Thymus (tissue), 11 donors: Measurements from ENCODE around the gene NTSR2. TPM values are rescaled to one million over a fixed set of nuclear protein-coding genes. Genes with fewer than 3 reads are reported as not detected.

Source experiments
- DNase-seq, 9 donors: peaks; one replicate each; pipeline ENCODE4 v3.0.0-alpha.2; 2013; ENCODE audit warnings: low spot score in 9 of 9, low read depth in 6 of 9, missing footprints in 1 of 9
- H3K27ac ChIP-seq, 2 donors: one replicate each; pipeline ENCODE4 v1.5.1; 2013; ENCODE audit warnings: control low read depth in 1 of 2, low read depth in 1 of 2, low read length in 1 of 2, mild to moderate bottlenecking in 1 of 2, moderate library complexity in 1 of 2
- H3K27me3 ChIP-seq, 2 donors: one replicate each; pipeline ENCODE4 v1.5.1; 2013; ENCODE audit warnings: low read length in 1 of 2; ENCODE audit not compliant: control insufficient read depth in 2 of 2, insufficient read depth in 1 of 2
- H3K36me3 ChIP-seq, 2 donors: one replicate each; pipeline ENCODE4 v1.5.1; 2013; ENCODE audit warnings: low read length in 1 of 2, mild to moderate bottlenecking in 1 of 2, moderate library complexity in 1 of 2; ENCODE audit not compliant: control insufficient read depth in 2 of 2, insufficient read depth in 2 of 2
- H3K4me1 ChIP-seq, 2 donors: one replicate each; pipeline ENCODE4 v1.5.1; 2013; ENCODE audit warnings: low read length in 2 of 2; ENCODE audit not compliant: control insufficient read depth in 2 of 2, insufficient read depth in 2 of 2
- H3K4me3 ChIP-seq, 2 donors: one replicate each; pipeline ENCODE4 v1.5.1; 2013; ENCODE audit warnings: low read length in 2 of 2, control low read depth in 1 of 2, mild to moderate bottlenecking in 1 of 2
- H3K9me3 ChIP-seq, 2 donors: one replicate each; pipeline ENCODE4 v1.5.1; 2013; ENCODE audit warnings: low read length in 1 of 2, mild to moderate bottlenecking in 1 of 2; ENCODE audit not compliant: control insufficient read depth in 2 of 2, insufficient read depth in 1 of 2
- WGBS: extraction: QIAGEN DNeasy Blood & Tissue Kit; methylation state at CpG from one replicate; pipeline ENCODE4 v1.1.7; 2013; 5-methylcytosine and 5-hydroxymethylcytosine counted together
- polyA plus RNA-seq: library from polyadenylated mRNA; stranded (reverse); fragments of 200-250 nt; gene quantifications from one replicate; pipeline ENCODE4 v1.2.3, GENCODE V29; 2013
- total RNA-seq: library from RNA; stranded (reverse); fragments of 120-200 nt; gene quantifications from one replicate; pipeline ENCODE4 v1.2.4, GENCODE V29; 2013
- donor health status: healthy.

The NTSR2 gene
- total and polyA plus RNA-seq, 2 donors: 0.07 TPM; not detected in 1

DNA sequence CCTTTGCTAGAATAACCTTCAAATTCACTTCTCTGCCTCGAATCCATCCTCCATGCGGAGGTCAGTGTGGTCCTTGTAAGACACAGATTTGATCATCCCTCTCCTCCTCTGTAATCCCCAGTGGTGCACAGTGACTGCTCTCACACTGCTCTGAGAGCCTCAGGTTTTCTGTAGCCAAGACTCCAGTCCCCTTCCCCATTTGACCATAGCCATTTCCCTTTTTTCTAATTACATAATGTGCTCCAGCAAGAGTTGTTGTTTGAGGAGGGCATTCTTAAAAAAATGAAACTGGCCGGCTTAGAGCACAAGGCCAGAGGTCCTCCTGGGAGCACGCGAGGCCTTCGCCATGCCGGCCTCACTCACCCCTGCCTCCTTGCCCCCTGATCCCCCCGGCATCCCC is 41.8 kb upstream of the NTSR2 start:
- Histone ChIP-seq H3K4me1 (no peaks in the 10 kb centered on the region), H3K36me3 (no peaks in the 10 kb centered on the region), H3K27me3 (no peaks in the 10 kb centered on the region), H3K9me3 (peaks cover 0 to 5% of the 10 kb centered on the region in 2 donors), H3K27ac (no peak overlapping the region), H3K4me3 (no peak overlapping the region)
- DNase-seq: no peak
- 85% methylated on average over 8 of the region's 8 CpGs for WGBS

- H3K4me3 ChIP-seq: no peak overlapping the region
- H3K27me3 ChIP-seq: no peaks in the 10 kb centered on the region
- H3K27ac ChIP-seq: no peak overlapping the region
- peaks cover 0 to 5% of the 10 kb centered on the region in 2 donors for H3K9me3 ChIP-seq
- H3K4me1 ChIP-seq: no peaks in the 10 kb centered on the region
- no peaks in the 10 kb centered on the region for H3K36me3 ChIP-seq
- WGBS: 98% methylated on average over 1 of the region's 1 CpG
- DNase-seq: no peak
These were observed 41.3 kb upstream of the NTSR2 start for GRCh38 chr2:11711354-11711716.

DNA sequence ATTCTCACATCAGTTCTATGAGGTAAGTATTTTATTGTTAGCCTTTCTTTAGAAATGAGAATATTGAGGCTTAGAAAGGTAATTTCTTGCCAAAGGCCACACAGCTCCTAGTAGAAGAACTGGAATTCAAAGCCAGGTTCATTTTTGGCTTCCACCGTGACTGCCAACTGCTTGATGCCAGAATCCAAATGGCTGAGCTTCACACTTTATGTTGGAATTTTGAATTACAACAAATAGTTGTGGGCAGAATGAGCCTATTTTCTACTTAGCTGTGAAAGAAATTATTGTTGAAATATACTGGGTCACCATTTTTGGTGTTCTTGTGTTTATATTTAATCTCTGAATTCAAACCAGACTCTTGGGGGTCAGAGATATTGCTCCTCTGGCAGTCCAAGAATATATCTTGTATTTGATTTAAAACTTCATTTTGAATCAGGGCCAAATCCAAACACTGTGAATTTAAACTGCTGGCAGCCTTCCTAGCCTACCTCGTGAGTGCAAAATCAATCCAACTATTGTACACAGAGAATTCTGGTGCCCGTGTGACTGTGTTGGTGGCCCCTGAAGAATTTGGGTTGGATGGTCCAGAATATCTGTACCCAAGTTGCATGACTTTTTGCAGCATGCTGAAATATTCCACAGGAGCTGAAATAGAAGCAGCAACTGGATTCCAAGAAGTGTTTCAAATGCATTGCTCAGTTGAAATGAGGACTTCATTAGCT is 40.8 kb upstream of the NTSR2 start:
- no peak overlapping the region for H3K27ac ChIP-seq
- WGBS: 92% methylated on average over 3 of the region's 3 CpGs

DNA sequence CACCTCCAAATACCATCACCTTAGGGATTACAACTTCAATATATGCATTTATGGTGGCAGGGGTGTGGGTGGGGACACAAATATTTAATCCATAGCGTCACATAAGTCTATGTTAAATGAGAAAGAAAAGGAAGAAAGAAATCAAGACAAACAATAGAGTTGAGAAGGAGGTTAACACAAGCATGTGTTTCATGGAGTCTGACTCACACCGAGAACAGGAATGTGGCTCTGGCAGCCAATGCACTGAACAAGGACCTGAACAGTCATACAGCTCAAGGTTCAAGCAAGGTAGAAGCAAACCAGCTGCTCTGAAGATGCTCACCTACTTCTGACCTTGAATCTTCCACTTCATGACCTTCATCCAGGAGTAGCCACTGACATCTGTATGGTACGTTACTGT is 40.2 kb upstream of the NTSR2 start:
- Histone ChIP-seq H3K36me3 (no peaks in the 10 kb centered on the region), H3K4me1 (no peaks in the 10 kb centered on the region), H3K4me3 (no peak overlapping the region), H3K9me3 (peaks cover 0 to 11% of the 10 kb centered on the region in 2 donors), H3K27ac (no peak overlapping the region), H3K27me3 (no peaks in the 10 kb centered on the region)
- DNase-seq: no peak
- 92% methylated on average over 3 of the region's 3 CpGs for whole genome bisulfite sequencing

More for the DNA sequence above, 40.8 kb upstream of the NTSR2 start:
- H3K36me3 ChIP-seq: no peaks in the 10 kb centered on the region
- no peaks in the 10 kb centered on the region for H3K27me3 ChIP-seq
- peaks cover 0 to 8% of the 10 kb centered on the region in 2 donors for H3K9me3 ChIP-seq
- H3K4me3 ChIP-seq: no peak overlapping the region
- no peak for DNase-seq
- H3K4me1 ChIP-seq: no peaks in the 10 kb centered on the region

DNA sequence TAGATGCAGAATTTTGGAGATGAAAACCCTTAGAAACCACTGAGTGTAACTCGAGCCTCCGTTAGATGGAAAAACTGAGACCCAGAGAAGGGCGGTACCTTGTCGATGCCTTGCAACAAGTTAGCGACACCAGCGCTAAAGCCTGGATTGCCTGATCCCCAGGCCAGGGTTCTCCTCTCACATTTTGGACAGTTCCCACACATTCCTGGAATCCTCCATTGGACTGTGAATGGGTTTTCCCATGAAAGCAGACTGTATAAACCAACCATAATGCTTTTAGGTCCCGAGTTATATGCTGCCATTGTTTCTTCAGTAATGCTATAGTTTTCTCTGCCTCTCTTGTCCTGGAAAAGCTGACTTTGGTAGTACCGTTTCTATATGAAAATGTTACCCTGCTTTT is 39.3 kb upstream of the NTSR2 start:
- WGBS: 98% methylated on average over 8 of the region's 8 CpGs
- H3K36me3 ChIP-seq: no peaks in the 10 kb centered on the region
- no peak overlapping the region for H3K4me3 ChIP-seq
- H3K9me3 ChIP-seq: peaks cover 0 to 12% of the 10 kb centered on the region in 2 donors
- no peak for DNase-seq
- no peak overlapping the region for H3K27ac ChIP-seq
- no peaks in the 10 kb centered on the region for H3K4me1 ChIP-seq
- H3K27me3 ChIP-seq: no peaks in the 10 kb centered on the region

DNA sequence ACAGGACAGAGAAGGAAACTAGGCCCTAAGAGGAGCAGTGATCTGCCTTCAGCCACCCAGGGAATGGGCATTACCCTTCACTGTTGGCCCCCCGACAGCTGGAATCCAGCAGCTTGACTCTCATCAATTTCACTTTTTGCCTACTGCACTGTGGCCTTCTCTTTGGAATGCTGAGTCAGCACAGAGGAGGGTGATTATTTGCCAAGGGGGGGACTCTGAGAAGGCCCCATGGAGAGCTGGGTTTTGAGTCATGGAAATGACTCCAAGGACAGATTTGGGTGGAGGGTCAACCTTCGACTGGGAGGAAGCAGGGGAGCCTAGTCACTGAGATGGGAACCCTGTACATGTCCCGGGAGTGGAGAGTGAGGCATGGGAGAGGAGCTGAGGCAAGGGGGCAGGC is 38.1 kb upstream of the NTSR2 start:
- H3K27me3 ChIP-seq: no peaks in the 10 kb centered on the region
- 97% methylated on average over 3 of the region's 3 CpGs for WGBS
- H3K4me3 ChIP-seq: no peak overlapping the region
- DNase-seq: no peak
- H3K27ac ChIP-seq: no peak overlapping the region
- peaks cover 0 to 12% of the 10 kb centered on the region in 2 donors for H3K9me3 ChIP-seq
- H3K36me3 ChIP-seq: no peaks in the 10 kb centered on the region
- no peaks in the 10 kb centered on the region for H3K4me1 ChIP-seq

GRCh38 chr2:11705711-11706110 is 35.7 kb upstream of the NTSR2 start:
- 98% methylated on average over 3 of the region's 3 CpGs for WGBS

GRCh38 chr2:11705063-11705462 is 35.1 kb upstream of the NTSR2 start:
- H3K27me3 ChIP-seq: no peaks in the 10 kb centered on the region
- H3K4me3 ChIP-seq: no peak overlapping the region
- H3K4me1 ChIP-seq: peaks cover 0 to 7% of the 10 kb centered on the region in 2 donors
- no peaks in the 10 kb centered on the region for H3K36me3 ChIP-seq
- no peak for DNase-seq
- H3K9me3 ChIP-seq: peaks cover 0 to 12% of the 10 kb centered on the region in 2 donors
- 96% methylated on average over 4 of the region's 4 CpGs for WGBS
- H3K27ac ChIP-seq: no peak overlapping the region

More at GRCh38 chr2:11705711-11706110, 35.7 kb upstream of the NTSR2 start:
- no peak overlapping the region for H3K4me3 ChIP-seq
- H3K4me1 ChIP-seq: peaks cover 0 to 7% of the 10 kb centered on the region in 2 donors
- H3K9me3 ChIP-seq: peaks cover 0 to 12% of the 10 kb centered on the region in 2 donors
- DNase-seq: no peak
- no peak overlapping the region for H3K27ac ChIP-seq
- H3K36me3 ChIP-seq: no peaks in the 10 kb centered on the region
- no peaks in the 10 kb centered on the region for H3K27me3 ChIP-seq

DNA sequence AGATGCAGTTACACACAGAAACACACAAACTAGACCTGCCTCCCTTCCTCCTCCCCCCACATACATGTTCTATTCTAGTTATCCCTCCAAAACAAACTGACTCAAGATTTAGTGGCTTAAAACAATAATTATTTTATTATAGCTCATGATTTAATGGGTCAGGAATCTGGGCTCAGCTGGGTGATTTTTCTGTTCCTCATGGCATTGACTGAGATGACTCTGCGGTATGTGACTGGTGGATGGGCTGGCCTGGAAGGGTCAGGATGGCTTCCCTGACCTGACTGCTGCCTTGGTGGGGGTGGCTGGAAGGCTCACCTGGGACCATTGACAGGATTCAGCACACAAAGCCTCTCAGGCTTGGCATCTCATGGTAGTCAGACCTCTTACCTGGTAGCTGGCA is 33.7 kb upstream of the NTSR2 start:
- no peak overlapping the region for H3K4me3 ChIP-seq

More for the DNA sequence above, 33.7 kb upstream of the NTSR2 start:
- Histone ChIP-seq H3K36me3 (no peaks in the 10 kb centered on the region), H3K27me3 (no peaks in the 10 kb centered on the region), H3K27ac (no peak overlapping the region), H3K9me3 (peaks cover 0 to 12% of the 10 kb centered on the region in 2 donors), H3K4me1 (peaks cover 0 to 7% of the 10 kb centered on the region in 2 donors)
- DNase-seq: no peak
- 98% methylated on average over 1 of the region's 1 CpG for whole genome bisulfite sequencing
